Measurements from ENCODE around the gene NARS2.

The NARS2 gene

GRCh38 chr11:78420255-78420764, 154.4 kb downstream of the NARS2 start:
- no peak for ATAC-seq (replicated peaks; ENCODE audit: extremely low read depth, poor library complexity, severe bottlenecking)
- no peak overlapping the region for H3K4me3 Mint-ChIP-seq

GRCh38 chr11:78419327-78419726, 155.3 kb downstream of the NARS2 start:
- peak overlapping the region; percentile 69 for H3K4me3 Mint-ChIP-seq
- peaks cover 13% of the 10 kb centered on the region for H3K27me3 Mint-ChIP-seq
- no peak overlapping the region for H3K27ac Mint-ChIP-seq (ENCODE audit: low read depth)
- peaks cover 13% of the 10 kb centered on the region for H3K36me3 Mint-ChIP-seq (ENCODE audit: insufficient read depth)
- no peak for ATAC-seq (replicated peaks; ENCODE audit: extremely low read depth, poor library complexity, severe bottlenecking)
- H3K4me1 Mint-ChIP-seq: peaks cover 27% of the 10 kb centered on the region
- DNase-seq (ENCODE audit: low spot score in 2 of 2): no peak
- no peaks in the 10 kb centered on the region for H3K9me3 Mint-ChIP-seq

More at GRCh38 chr11:78420255-78420764, 154.4 kb downstream of the NARS2 start:
- H3K27ac Mint-ChIP-seq (ENCODE audit: low read depth): no peak overlapping the region
- H3K4me1 Mint-ChIP-seq: peaks cover 27% of the 10 kb centered on the region
- no peak for DNase-seq (ENCODE audit: low spot score in 2 of 2)
- H3K9me3 Mint-ChIP-seq: no peaks in the 10 kb centered on the region
- peaks cover 13% of the 10 kb centered on the region for H3K36me3 Mint-ChIP-seq (ENCODE audit: insufficient read depth)
- peaks cover 13% of the 10 kb centered on the region for H3K27me3 Mint-ChIP-seq

DNA sequence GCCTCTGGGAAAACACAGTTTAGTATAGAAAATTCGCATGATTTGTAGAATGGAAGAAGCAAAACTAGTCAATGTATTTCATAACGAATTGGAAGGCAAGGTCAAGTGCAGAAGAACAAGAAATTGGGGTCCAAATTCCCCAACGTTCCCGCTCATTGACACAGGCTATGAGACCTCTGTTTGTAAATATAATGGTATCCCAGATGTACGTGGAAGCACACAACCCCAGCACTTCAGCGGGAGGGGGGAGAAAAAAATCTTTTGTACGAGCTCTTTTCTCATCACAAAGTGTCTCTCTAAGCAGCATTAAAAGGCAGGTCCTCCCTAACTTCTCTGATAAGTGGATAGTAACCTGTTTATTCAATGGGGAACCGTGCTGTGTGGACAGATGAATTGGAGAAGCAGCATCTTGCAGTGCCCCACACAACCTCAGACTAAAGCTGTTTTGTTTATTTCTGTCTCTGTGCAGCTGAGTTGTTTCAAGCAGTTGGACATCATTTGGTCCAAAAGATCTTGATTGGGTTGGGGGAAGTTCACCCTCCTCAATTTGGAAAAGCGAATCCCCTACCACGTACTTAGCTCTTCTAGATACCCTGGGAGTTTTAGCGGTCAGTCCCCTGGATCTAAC, 156.0 kb downstream of the NARS2 start:
- Mint-ChIP-seq H3K27me3 (peaks cover 13% of the 10 kb centered on the region), H3K4me3 (peak overlapping the region; percentile 69), H3K36me3 (ENCODE audit: insufficient read depth) (peaks cover 14% of the 10 kb centered on the region), H3K9me3 (no peaks in the 10 kb centered on the region), H3K4me1 (peaks cover 27% of the 10 kb centered on the region), H3K27ac (ENCODE audit: low read depth) (no peak overlapping the region)
- DNase-seq (ENCODE audit: low spot score in 2 of 2) (no peak), ATAC-seq (replicated peaks; ENCODE audit: extremely low read depth, poor library complexity, severe bottlenecking) (no peak)

DNA sequence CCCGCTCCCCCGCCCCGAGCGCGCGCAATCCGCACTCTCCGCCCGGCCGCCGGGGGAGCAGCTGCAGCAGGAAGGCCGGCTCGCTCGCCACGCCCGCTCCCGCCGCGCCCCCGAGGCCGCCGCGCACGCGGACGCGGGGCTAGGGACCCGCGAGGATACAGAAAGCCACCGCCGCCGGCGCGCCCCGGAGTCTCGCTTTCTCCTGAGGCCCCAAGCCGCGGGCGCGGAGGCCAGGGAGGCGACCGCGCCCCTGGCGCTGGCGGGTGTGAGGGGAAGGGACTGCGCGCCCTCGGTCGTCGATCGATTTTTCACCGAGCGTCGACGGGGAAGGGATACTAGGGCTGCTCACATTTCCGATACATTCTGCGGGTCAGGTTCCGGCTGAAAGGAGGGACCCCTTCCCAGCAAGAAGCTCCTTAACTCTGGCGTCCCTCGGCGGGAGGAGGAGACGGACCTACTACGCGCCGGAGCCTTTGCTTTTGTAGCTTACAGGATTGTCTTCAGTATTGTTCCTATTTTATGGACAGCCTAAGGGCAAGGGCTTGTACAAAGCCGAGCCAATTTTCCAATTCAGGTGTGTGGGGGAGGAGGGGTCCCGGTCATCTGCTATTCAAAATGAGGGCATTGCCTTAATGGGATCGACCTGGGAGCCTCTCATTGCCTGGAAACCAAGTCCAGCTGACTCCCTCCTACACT, 156.6 kb downstream of the NARS2 start:
- DNase-seq (ENCODE audit: low spot score in 2 of 2) (peak; percentile 55 to 63), ATAC-seq (replicated peaks; ENCODE audit: extremely low read depth, poor library complexity, severe bottlenecking) (peak; percentile 77)
- peaks cover 14% of the 10 kb centered on the region for H3K36me3 Mint-ChIP-seq (ENCODE audit: insufficient read depth)
- peaks cover 27% of the 10 kb centered on the region for H3K4me1 Mint-ChIP-seq
- H3K27me3 Mint-ChIP-seq: peaks cover 13% of the 10 kb centered on the region
- H3K4me3 Mint-ChIP-seq: peak overlapping the region; percentile 69
- no peaks in the 10 kb centered on the region for H3K9me3 Mint-ChIP-seq
- no peak overlapping the region for H3K27ac Mint-ChIP-seq (ENCODE audit: low read depth)

GRCh38 chr11:78417175-78417887, 157.3 kb downstream of the NARS2 start, which contains the start of gene GAB2:
Gene GAB2, minus strand, starts transcription at chr11:78417820. Its CDS starts 100 bp downstream, at chr11:78417720.
- Mint-ChIP-seq H3K36me3 (ENCODE audit: insufficient read depth) (peaks cover 14% of the 10 kb centered on the region), H3K4me3 (peak within 1 kb of the TSS; percentile 93), H3K4me1 (peaks cover 27% of the 10 kb centered on the region), H3K27me3 (peaks cover 13% of the 10 kb centered on the region), H3K9me3 (no peaks in the 10 kb centered on the region), H3K27ac (ENCODE audit: low read depth) (peak within 1 kb of the TSS; percentile 87)
- ATAC-seq (replicated peaks; ENCODE audit: extremely low read depth, poor library complexity, severe bottlenecking) (peak; percentile 25), DNase-seq (ENCODE audit: low spot score in 2 of 2) (peak in 1 of 2 donors; percentile 19)

DNA sequence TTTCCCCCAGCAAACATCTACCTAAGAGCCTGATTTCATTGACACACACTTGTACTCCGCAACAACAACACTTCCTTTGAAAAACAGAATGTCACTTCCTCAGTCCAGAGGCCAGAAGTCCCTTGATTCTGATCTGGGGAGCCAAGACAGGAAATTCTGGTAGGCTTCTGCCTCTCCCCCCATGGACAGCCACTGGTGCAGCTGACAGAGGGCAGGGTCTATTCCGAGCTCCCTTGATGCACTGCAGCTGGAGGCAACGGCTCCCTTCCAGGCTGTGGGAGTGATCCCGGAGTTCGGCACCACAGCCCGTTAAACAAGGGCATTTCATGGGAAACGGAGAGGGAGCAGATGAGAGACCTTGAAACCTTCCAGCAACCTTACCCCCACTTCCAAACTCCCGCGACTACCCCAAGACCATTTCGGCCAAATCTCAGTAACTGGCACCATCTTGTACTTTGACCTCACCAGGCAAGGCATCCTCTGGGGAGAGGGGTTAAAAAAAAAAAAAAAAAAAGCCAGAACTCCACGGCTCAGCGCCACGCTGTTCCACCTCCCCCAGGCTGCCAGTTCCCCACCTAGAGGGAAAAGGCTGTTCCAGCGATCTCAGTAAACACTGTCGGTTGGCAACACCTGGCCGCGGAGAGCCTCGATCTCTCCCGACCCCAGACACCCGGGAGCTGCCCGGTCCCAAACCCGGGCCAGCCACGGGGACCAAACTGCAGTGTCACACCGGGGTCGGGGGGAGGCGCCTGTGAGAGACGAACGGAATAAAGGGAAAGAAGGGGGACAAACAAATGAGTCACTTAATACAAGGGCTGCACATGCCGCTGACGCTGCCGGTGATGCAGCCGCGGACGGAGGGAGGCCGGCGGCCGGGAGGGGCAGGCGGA, 158.1 kb downstream of the NARS2 start:
- Mint-ChIP-seq H3K27ac (ENCODE audit: low read depth) (peak overlapping the region; percentile 87), H3K36me3 (ENCODE audit: insufficient read depth) (peaks cover 14% of the 10 kb centered on the region), H3K4me3 (peak overlapping the region; percentile 93), H3K27me3 (peaks cover 13% of the 10 kb centered on the region), H3K4me1 (peaks cover 27% of the 10 kb centered on the region), H3K9me3 (no peaks in the 10 kb centered on the region)
- ATAC-seq (replicated peaks; ENCODE audit: extremely low read depth, poor library complexity, severe bottlenecking) (peak; percentile 53), DNase-seq (ENCODE audit: low spot score in 2 of 2) (peak; percentile 63 to 66)

- Mint-ChIP-seq H3K27ac (ENCODE audit: low read depth) (no peak overlapping the region), H3K27me3 (peaks cover 6% of the 10 kb centered on the region), H3K4me1 (peaks cover 25% of the 10 kb centered on the region), H3K9me3 (no peaks in the 10 kb centered on the region), H3K4me3 (peak overlapping the region; percentile 28), H3K36me3 (ENCODE audit: insufficient read depth) (peaks cover 14% of the 10 kb centered on the region)
- ATAC-seq (replicated peaks; ENCODE audit: extremely low read depth, poor library complexity, severe bottlenecking) (no peak), DNase-seq (ENCODE audit: low spot score in 2 of 2) (no peak)
These were observed 159.3 kb downstream of the NARS2 start for GRCh38 chr11:78415338-78415737.

DNA sequence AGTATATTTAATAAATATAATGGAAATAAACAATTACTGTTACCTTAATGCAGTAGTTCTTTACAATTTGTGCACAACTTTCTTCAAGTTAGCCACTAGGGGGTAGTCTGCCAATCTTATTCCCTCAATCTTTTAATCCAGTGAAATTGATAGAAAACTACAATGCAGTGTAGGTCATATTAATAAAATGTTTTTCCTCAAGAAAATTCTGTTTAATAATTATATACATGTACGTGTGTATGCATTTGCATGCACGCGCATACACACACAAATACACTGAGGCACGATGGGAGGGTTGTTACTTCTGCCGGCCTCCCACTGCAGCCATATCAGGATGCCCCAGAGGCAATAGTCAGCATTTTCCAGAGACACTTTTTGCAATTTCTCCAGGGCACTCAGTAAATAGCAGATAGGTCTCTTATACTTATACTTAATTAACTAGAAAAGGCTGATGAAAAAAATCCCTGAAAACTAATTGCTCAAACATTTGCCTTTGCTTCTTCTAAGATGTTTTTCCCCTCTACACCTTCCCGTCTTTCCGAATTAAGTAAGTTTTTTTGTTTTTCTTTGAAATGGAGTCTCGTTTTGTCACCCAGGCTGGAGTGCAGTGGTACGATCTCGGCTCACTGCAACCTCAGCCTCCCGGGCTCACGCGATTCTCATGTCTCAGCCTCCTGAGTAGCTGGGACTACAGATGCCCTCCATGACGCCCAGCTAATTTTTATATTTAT, 160.2 kb downstream of the NARS2 start:
- Mint-ChIP-seq H3K4me1 (peaks cover 22% of the 10 kb centered on the region), H3K4me3 (no peak overlapping the region), H3K27me3 (no peaks in the 10 kb centered on the region), H3K9me3 (no peaks in the 10 kb centered on the region), H3K27ac (ENCODE audit: low read depth) (no peak overlapping the region), H3K36me3 (ENCODE audit: insufficient read depth) (peaks cover 14% of the 10 kb centered on the region)
- DNase-seq (ENCODE audit: low spot score in 2 of 2) (no peak), ATAC-seq (replicated peaks; ENCODE audit: extremely low read depth, poor library complexity, severe bottlenecking) (no peak)

DNA sequence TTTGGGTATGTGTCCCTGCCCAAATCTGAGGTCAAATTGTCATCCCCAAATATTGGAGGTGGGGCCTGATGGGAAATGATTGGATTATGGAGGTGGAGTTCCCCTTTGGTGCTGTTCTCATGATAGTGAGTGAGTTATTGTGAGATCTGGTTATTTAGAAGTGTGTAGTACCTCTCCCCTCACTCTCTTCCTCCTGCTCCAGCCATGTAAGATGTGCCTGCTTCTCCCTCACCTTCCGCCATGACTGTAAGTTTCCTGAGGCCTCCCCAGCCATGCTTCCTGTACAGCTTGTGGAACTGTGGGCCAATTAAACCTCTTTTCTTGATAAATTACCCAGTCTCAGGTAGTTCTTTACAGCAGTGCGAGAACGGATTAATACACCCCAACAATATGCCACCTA, 166.0 kb downstream of the NARS2 start:
- Mint-ChIP-seq H3K4me1 (no peaks in the 10 kb centered on the region), H3K9me3 (no peaks in the 10 kb centered on the region), H3K4me3 (no peak overlapping the region), H3K36me3 (ENCODE audit: insufficient read depth) (no peaks in the 10 kb centered on the region), H3K27ac (ENCODE audit: low read depth) (no peak overlapping the region), H3K27me3 (peaks cover 9% of the 10 kb centered on the region)
- ATAC-seq (replicated peaks; ENCODE audit: extremely low read depth, poor library complexity, severe bottlenecking) (no peak), DNase-seq (ENCODE audit: low spot score in 2 of 2) (no peak)

DNA sequence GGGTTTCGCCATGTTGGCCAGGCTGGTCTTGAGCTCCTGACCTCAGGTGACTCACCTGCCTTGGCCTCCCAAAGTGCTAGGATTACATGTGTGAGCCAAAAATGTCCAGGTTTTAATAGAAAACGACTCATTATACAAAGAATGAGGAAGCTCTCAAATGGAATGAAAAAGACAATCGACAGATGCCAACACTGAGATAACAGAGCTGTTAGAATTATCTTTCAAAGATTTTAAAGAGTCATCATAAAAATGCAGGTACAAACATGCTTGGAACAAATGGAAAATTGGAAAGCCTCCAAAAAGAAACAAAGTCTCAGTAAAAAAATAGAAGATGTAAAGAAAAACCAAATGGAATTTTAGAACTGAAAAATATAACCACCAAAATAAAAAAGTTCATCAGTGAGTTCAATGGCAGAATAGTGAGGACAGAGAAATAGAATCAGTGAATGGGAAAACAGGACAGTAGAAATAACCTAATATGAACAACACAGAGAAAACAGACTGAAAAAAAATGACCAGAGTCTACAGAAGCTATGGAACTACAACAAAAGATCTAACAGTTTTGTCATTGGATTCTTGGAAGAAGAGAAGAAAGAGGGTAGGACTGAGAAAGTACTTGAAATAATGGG, 168.0 kb downstream of the NARS2 start:
- Mint-ChIP-seq H3K4me1 (no peaks in the 10 kb centered on the region), H3K27ac (ENCODE audit: low read depth) (no peak overlapping the region), H3K27me3 (peaks cover 9% of the 10 kb centered on the region), H3K4me3 (no peak overlapping the region), H3K9me3 (no peaks in the 10 kb centered on the region), H3K36me3 (ENCODE audit: insufficient read depth) (no peaks in the 10 kb centered on the region)
- ATAC-seq (replicated peaks; ENCODE audit: extremely low read depth, poor library complexity, severe bottlenecking) (no peak), DNase-seq (ENCODE audit: low spot score in 2 of 2) (no peak)

DNA sequence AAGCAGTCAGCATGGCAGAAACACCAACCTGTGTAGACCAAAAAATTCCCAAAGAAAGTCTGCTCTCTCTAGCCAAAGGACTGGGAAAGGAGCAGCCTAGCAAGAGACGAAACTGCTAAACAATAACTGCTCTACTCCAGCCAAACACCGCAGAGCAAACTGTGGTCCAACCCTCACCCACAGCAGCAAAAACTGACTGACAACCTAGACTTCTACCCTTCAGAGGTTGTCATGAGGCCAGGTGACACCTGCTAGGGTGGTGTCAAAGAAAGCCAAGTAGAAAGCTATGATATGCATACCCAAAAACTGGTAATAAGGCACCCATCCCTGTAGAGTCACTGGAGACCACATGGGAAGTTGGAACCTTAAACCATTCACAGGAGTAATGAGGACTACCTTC, 168.9 kb downstream of the NARS2 start:
- no peak overlapping the region for H3K27ac Mint-ChIP-seq (ENCODE audit: low read depth)
- H3K4me1 Mint-ChIP-seq: no peaks in the 10 kb centered on the region
- DNase-seq (ENCODE audit: low spot score in 2 of 2): no peak
- no peaks in the 10 kb centered on the region for H3K36me3 Mint-ChIP-seq (ENCODE audit: insufficient read depth)
- peaks cover 9% of the 10 kb centered on the region for H3K27me3 Mint-ChIP-seq
- no peak for ATAC-seq (replicated peaks; ENCODE audit: extremely low read depth, poor library complexity, severe bottlenecking)
- no peaks in the 10 kb centered on the region for H3K9me3 Mint-ChIP-seq
- H3K4me3 Mint-ChIP-seq: no peak overlapping the region

All from central memory CD8-positive, alpha-beta T cell (primary cell).